ENCODE measurements around the gene PRPF6. TPM values are rescaled to one million over a fixed set of nuclear protein-coding genes. Genes with fewer than 3 reads are reported as not detected.
A peak's percentile ranks its signal among the peaks of the same experiment; 100 is the strongest.

PRPF6 gene
- total RNA-seq, 1 experiment from 2014 or later: 24.2 TPM

GRCh38 chr20:63939061-63939935 lies 41.6 kb upstream of the PRPF6 start:
- Histone ChIP-seq H3K9me2 (replicated peaks; ENCODE audit: insufficient read depth, low read length) (no peaks in the 10 kb centered on the region), H3K4me3 (ENCODE audit: low read length) (no peak overlapping the region), H2AFZ (ENCODE audit: low read length) (no peak overlapping the region), H3K9me3 (ENCODE audit: low read length) (no peaks in the 10 kb centered on the region), H3K79me2 (ENCODE audit: low read length) (no peaks in the 10 kb centered on the region), H3K27ac (ENCODE audit: low read length) (no peak overlapping the region), H3K4me2 (ENCODE audit: low read depth, low read length, poor library complexity, severe bottlenecking) (no peak overlapping the region), H3K36me3 (ENCODE audit: insufficient read depth, low read length) (0 out of 2 replicates have a peak, but pooled peaks cover 4% of the 10 kb centered on the region), H3K4me1 (ENCODE audit: low read length) (no peaks in the 10 kb centered on the region), H4K20me1 (ENCODE audit: insufficient read depth, low read depth, low read length) (peaks cover 4% of the 10 kb centered on the region; the same call in 1 of the 2 replicates), H3K27me3 (ENCODE audit: low read length) (no peaks in the 10 kb centered on the region), H3K9ac (ENCODE audit: low read length) (no peak overlapping the region)
- no peak for DNase-seq

GRCh38 chr20:63940071-63940471 lies 40.9 kb upstream of the PRPF6 start:
- H2AFZ ChIP-seq (ENCODE audit: low read length): no peak overlapping the region
- no peaks in the 10 kb centered on the region for H3K27me3 ChIP-seq (ENCODE audit: low read length)
- 0 out of 2 replicates have a peak, but pooled peaks cover 4% of the 10 kb centered on the region for H3K36me3 ChIP-seq (ENCODE audit: insufficient read depth, low read length)
- H4K20me1 ChIP-seq (ENCODE audit: insufficient read depth, low read depth, low read length): peaks cover 4% of the 10 kb centered on the region; the same call in 1 of the 2 replicates
- no peaks in the 10 kb centered on the region for H3K9me3 ChIP-seq (ENCODE audit: low read length)
- no peak overlapping the region for H3K9ac ChIP-seq (ENCODE audit: low read length)
- no peaks in the 10 kb centered on the region for H3K9me2 ChIP-seq (replicated peaks; ENCODE audit: insufficient read depth, low read length)
- no peak for DNase-seq
- peaks cover under 1% of the 10 kb centered on the region for H3K79me2 ChIP-seq (ENCODE audit: low read length)
- no peak overlapping the region for H3K27ac ChIP-seq (ENCODE audit: low read length)
- H3K4me1 ChIP-seq (ENCODE audit: low read length): no peaks in the 10 kb centered on the region
- H3K4me3 ChIP-seq (ENCODE audit: low read length): no peak overlapping the region
- no peak overlapping the region for H3K4me2 ChIP-seq (ENCODE audit: low read depth, low read length, poor library complexity, severe bottlenecking)

DNA sequence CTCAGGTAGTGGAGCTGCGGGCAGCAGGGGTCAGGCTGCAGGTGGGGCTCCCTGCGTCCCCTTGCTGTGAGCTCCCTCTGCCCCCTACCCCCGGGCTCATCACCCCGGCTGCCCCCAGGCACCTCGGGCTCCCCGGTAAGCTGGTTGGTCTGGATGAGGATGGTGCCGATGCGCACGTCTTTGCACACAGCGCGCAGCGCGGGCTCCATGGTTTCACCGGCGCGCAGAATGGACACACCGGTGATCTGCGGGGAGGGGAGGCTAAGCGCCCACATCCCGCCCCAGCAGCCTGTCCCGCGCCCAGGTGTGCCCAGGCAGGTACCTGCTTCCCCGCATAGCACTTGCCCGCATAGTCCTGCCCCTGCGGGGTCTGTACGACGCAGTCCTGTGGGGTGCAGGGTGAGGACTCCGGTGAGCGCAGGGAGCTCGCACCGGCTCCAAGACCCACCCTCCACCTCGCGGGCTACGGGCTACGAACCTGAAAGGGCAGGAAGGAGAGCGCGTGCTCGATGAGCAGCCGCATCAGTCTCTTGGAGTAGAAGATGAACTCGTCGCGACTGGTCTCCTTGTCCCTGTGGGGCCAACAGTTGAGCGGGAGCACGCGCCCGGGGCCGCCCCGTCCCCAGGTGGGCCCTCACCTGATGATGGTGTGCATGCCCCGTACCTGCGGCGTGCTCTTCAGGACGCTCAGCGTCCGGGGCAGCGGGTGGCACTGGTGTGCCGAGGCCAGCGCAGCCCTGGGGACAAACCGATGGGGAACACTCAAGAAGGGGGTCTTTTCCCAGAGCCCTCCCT lies 40.3 kb upstream of the PRPF6 start:
- no peaks in the 10 kb centered on the region for H3K9me2 ChIP-seq (replicated peaks; ENCODE audit: insufficient read depth, low read length)
- H3K36me3 ChIP-seq (ENCODE audit: insufficient read depth, low read length): 0 out of 2 replicates have a peak, but pooled peaks cover 4% of the 10 kb centered on the region
- H4K20me1 ChIP-seq (ENCODE audit: insufficient read depth, low read depth, low read length): peaks cover 8% of the 10 kb centered on the region; the same call in 1 of the 2 replicates

GRCh38 chr20:63941282-63942081 lies 39.5 kb upstream of the PRPF6 start:
- DNase-seq: no peak
- Histone ChIP-seq H4K20me1 (ENCODE audit: insufficient read depth, low read depth, low read length) (peaks cover 8% of the 10 kb centered on the region; the same call in 1 of the 2 replicates), H3K79me2 (ENCODE audit: low read length) (peaks cover 15% of the 10 kb centered on the region), H3K9me2 (replicated peaks; ENCODE audit: insufficient read depth, low read length) (no peaks in the 10 kb centered on the region), H3K9ac (ENCODE audit: low read length) (no peak overlapping the region), H3K9me3 (ENCODE audit: low read length) (no peaks in the 10 kb centered on the region), H2AFZ (ENCODE audit: low read length) (no peak overlapping the region), H3K4me1 (ENCODE audit: low read length) (no peaks in the 10 kb centered on the region), H3K36me3 (ENCODE audit: insufficient read depth, low read length) (0 out of 2 replicates have a peak, but pooled peaks cover 4% of the 10 kb centered on the region), H3K27me3 (ENCODE audit: low read length) (no peaks in the 10 kb centered on the region), H3K4me3 (ENCODE audit: low read length) (no peak overlapping the region), H3K4me2 (ENCODE audit: low read depth, low read length, poor library complexity, severe bottlenecking) (no peak overlapping the region), H3K27ac (ENCODE audit: low read length) (no peak overlapping the region)

More for the DNA sequence above, 40.3 kb upstream of the PRPF6 start:
- Histone ChIP-seq H3K79me2 (ENCODE audit: low read length) (peaks cover 7% of the 10 kb centered on the region), H3K27me3 (ENCODE audit: low read length) (no peaks in the 10 kb centered on the region), H3K4me2 (ENCODE audit: low read depth, low read length, poor library complexity, severe bottlenecking) (no peak overlapping the region), H3K27ac (ENCODE audit: low read length) (no peak overlapping the region), H3K4me3 (ENCODE audit: low read length) (no peak overlapping the region), H3K4me1 (ENCODE audit: low read length) (no peaks in the 10 kb centered on the region), H3K9me3 (ENCODE audit: low read length) (no peaks in the 10 kb centered on the region), H2AFZ (ENCODE audit: low read length) (no peak overlapping the region), H3K9ac (ENCODE audit: low read length) (no peak overlapping the region)
- DNase-seq: no peak

DNA sequence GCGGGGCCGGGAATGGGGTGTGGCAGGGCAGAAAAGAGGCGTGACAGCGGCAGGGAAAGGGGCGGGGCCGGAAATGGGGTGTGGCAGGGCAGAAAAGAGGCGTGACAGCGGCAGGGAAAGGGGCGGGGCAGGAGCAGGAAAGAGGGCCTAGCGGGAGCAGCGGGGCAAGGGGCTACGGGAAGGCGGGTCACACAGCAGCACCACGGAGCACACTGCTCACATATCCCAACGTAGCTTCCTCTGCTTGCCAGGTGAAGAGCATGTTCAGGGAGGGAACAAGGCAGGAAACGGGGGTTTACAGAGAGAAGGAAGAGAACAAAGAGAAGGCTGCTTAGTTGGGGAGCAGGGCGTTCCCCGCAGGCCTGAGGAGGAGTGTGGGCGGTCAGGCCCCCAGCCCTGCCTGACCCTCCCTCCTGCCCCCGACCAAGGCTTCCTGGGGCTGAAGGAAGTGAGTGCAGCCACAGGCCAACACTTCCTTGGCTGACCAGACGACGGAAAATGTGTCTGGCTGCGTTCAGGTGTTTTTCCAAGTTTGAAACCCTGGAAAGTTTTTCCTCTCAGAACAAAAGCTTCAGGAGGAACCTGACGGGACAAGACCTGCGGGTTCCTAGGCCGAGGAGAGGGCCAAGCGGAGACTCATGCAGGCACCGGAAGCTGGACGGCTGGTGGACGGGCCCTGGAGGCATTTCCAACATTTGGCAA lies 38.5 kb upstream of the PRPF6 start:
- Histone ChIP-seq H3K9me3 (ENCODE audit: low read length) (no peaks in the 10 kb centered on the region), H3K79me2 (ENCODE audit: low read length) (peaks cover 24% of the 10 kb centered on the region), H3K36me3 (ENCODE audit: insufficient read depth, low read length) (0 out of 2 replicates have a peak, but pooled peaks cover 4% of the 10 kb centered on the region), H3K27me3 (ENCODE audit: low read length) (no peaks in the 10 kb centered on the region), H3K4me2 (ENCODE audit: low read depth, low read length, poor library complexity, severe bottlenecking) (no peak overlapping the region), H3K9me2 (replicated peaks; ENCODE audit: insufficient read depth, low read length) (no peaks in the 10 kb centered on the region), H3K9ac (ENCODE audit: low read length) (no peak overlapping the region), H3K4me1 (ENCODE audit: low read length) (no peaks in the 10 kb centered on the region), H4K20me1 (ENCODE audit: insufficient read depth, low read depth, low read length) (peaks cover 12% of the 10 kb centered on the region; the same call in 1 of the 2 replicates), H2AFZ (ENCODE audit: low read length) (no peak overlapping the region), H3K27ac (ENCODE audit: low read length) (no peak overlapping the region), H3K4me3 (ENCODE audit: low read length) (no peak overlapping the region)
- DNase-seq: peak; percentile 69

GRCh38 chr20:63942969-63943807 lies 37.7 kb upstream of the PRPF6 start:
- Histone ChIP-seq H3K27me3 (ENCODE audit: low read length) (no peaks in the 10 kb centered on the region), H3K4me2 (ENCODE audit: low read depth, low read length, poor library complexity, severe bottlenecking) (no peak overlapping the region), H3K4me3 (ENCODE audit: low read length) (no peak overlapping the region), H3K27ac (ENCODE audit: low read length) (no peak overlapping the region), H3K9ac (ENCODE audit: low read length) (no peak overlapping the region), H3K4me1 (ENCODE audit: low read length) (no peaks in the 10 kb centered on the region), H3K36me3 (ENCODE audit: insufficient read depth, low read length) (peaks cover 9% of the 10 kb centered on the region; the same call in 1 of the 2 replicates), H3K9me2 (replicated peaks; ENCODE audit: insufficient read depth, low read length) (no peaks in the 10 kb centered on the region), H2AFZ (ENCODE audit: low read length) (no peak overlapping the region), H3K9me3 (ENCODE audit: low read length) (no peaks in the 10 kb centered on the region), H3K79me2 (ENCODE audit: low read length) (peaks cover 31% of the 10 kb centered on the region), H4K20me1 (ENCODE audit: insufficient read depth, low read depth, low read length) (peaks cover 20% of the 10 kb centered on the region)
- DNase-seq: no peak

- Histone ChIP-seq H3K27ac (ENCODE audit: low read length) (no peak overlapping the region), H3K27me3 (ENCODE audit: low read length) (no peaks in the 10 kb centered on the region), H3K4me2 (ENCODE audit: low read depth, low read length, poor library complexity, severe bottlenecking) (no peak overlapping the region), H3K9me2 (replicated peaks; ENCODE audit: insufficient read depth, low read length) (no peaks in the 10 kb centered on the region), H3K9ac (ENCODE audit: low read length) (no peak overlapping the region), H4K20me1 (ENCODE audit: insufficient read depth, low read depth, low read length) (peaks cover 25% of the 10 kb centered on the region), H2AFZ (ENCODE audit: low read length) (no peak overlapping the region), H3K36me3 (ENCODE audit: insufficient read depth, low read length) (peaks cover 10% of the 10 kb centered on the region; the same call in 1 of the 2 replicates), H3K4me3 (ENCODE audit: low read length) (no peak overlapping the region), H3K79me2 (ENCODE audit: low read length) (peaks cover 37% of the 10 kb centered on the region), H3K9me3 (ENCODE audit: low read length) (no peaks in the 10 kb centered on the region), H3K4me1 (ENCODE audit: low read length) (peaks cover 3% of the 10 kb centered on the region)
- no peak for DNase-seq
Measured at GRCh38 chr20:63943808-63944077, 37.2 kb upstream of the PRPF6 start.
